ENCODE data around the gene EDDM3A.

DNA sequence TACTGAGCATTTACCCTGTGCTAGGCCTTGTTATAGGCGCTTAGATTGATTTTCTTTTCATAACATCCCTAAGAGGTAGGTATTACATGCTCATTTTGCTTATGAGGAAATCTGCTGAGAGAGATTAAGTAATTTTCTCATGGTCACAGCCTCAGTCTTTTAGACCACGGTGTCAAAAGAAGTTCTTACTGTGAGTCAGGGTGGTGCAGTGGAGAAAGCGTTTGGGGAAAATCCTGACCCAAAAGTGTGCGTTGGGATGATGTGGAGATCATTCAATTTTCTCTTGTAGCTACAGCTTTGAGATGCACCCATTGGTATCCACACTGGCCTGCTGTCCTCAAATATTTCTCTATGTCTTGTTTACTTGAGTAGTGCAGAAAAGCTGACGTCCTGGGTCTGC, 48.9 kb upstream of the EDDM3A start:
- TF ChIP-seq, protein P1, sequence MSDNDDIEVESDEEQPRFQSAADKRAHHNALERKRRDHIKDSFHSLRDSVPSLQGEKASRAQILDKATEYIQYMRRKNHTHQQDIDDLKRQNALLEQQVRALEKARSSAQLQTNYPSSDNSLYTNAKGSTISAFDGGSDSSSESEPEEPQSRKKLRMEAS (IDR thresholded peaks at IDR 0.05), result no peak
- TF ChIP-seq, protein P2, sequence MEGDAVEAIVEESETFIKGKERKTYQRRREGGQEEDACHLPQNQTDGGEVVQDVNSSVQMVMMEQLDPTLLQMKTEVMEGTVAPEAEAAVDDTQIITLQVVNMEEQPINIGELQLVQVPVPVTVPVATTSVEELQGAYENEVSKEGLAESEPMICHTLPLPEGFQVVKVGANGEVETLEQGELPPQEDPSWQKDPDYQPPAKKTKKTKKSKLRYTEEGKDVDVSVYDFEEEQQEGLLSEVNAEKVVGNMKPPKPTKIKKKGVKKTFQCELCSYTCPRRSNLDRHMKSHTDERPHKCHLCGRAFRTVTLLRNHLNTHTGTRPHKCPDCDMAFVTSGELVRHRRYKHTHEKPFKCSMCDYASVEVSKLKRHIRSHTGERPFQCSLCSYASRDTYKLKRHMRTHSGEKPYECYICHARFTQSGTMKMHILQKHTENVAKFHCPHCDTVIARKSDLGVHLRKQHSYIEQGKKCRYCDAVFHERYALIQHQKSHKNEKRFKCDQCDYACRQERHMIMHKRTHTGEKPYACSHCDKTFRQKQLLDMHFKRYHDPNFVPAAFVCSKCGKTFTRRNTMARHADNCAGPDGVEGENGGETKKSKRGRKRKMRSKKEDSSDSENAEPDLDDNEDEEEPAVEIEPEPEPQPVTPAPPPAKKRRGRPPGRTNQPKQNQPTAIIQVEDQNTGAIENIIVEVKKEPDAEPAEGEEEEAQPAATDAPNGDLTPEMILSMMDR (IDR thresholded peaks at IDR 0.05), result no peak
- TF ChIP-seq ZFP36 (IDR thresholded peaks at IDR 0.05; ENCODE audit: borderline replicate concordance, partially characterized antibody) (no peak), EP300 (IDR thresholded peaks at IDR 0.05) (no peak), RNF2 (IDR thresholded peaks at IDR 0.05; ENCODE audit: borderline replicate concordance, low read depth) (no peak), POLR2A (IDR thresholded peaks at IDR 0.05; ENCODE audit: low read length) (no peak)
- TF ChIP-seq, protein P3, sequence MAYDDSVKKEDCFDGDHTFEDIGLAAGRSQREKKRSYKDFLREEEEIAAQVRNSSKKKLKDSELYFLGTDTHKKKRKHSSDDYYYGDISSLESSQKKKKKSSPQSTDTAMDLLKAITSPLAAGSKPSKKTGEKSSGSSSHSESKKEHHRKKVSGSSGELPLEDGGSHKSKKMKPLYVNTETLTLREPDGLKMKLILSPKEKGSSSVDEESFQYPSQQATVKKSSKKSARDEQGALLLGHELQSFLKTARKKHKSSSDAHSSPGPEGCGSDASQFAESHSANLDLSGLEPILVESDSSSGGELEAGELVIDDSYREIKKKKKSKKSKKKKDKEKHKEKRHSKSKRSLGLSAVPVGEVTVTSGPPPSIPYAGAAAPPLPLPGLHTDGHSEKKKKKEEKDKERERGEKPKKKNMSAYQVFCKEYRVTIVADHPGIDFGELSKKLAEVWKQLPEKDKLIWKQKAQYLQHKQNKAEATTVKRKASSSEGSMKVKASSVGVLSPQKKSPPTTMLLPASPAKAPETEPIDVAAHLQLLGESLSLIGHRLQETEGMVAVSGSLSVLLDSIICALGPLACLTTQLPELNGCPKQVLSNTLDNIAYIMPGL (CRISPR knock-in tag; IDR thresholded peaks at IDR 0.05; ENCODE audit: borderline replicate concordance), result no peak

Measured in A549 (cell line).